GM19193 (cell line): Measurements from ENCODE around the gene KANSL1.

Source experiments
- POLR2A ChIP-seq: IDR thresholded peaks from 4 replicates; pipeline ENCODE4 v1.6.1; 2011; ENCODE audit not compliant: insufficient read depth, insufficient read length; ENCODE audit errors: extremely low read depth

KANSL1 gene

DNA sequence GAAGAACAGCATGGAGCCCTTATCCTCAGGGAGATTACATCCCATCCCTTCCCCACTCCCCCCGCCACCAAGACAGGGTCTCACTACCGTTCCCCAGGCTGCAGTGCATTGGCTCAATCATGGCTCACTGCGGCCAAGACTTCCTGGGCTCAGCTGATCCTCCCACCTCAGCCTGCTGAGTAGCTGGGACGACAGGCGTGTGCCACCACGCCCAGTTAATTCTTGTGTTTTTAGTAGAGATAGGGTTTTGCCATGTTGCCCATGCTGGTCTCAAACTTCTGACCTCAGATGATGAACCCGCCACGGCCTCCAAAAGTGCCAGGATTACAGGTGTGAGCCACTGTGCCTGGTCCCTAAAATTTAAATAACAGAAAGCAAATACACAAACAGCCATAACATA lies 145.4 kb downstream of the KANSL1 start:
- TF ChIP-seq POLR2A: no peak

DNA sequence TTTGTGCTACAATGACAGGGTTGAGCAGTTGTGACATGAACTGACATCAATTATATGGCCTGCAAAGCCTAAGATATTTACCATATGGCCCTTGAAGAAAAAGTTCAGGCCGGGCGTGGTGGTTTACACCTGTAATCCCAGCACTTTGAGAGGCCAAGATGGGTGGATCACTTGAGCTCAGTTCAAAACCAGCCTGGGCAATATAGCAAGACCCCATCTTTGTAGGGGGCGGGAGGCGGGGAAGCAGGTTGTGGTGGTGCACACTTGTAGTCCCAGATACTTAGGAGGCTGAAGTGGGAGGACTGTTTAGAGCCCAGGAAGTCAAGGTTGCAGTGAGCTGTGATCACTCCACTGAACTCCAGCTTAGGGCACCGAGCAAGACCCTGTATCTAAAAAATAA lies 145.8 kb downstream of the KANSL1 start:
- TF ChIP-seq POLR2A: no peak

DNA sequence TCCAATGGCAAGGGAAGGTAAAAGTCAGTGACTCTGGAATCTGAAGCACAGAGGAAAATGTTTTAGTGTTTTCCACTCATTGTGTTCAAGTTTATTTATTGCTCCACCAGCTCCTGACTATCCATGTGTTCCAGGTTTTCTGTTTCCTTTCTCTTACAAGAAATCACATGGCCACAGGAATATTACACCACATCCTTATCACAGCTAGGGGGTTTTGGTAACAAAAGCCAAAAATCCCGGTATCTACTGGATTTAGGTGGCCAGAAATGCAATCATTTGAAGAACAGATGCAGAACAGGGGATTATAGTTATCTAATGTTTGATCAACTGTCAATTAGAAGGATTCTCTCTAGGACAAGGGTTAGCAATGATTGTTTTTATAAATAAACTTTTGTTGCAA lies 146.3 kb downstream of the KANSL1 start:
- no peak for TF ChIP-seq POLR2A

DNA sequence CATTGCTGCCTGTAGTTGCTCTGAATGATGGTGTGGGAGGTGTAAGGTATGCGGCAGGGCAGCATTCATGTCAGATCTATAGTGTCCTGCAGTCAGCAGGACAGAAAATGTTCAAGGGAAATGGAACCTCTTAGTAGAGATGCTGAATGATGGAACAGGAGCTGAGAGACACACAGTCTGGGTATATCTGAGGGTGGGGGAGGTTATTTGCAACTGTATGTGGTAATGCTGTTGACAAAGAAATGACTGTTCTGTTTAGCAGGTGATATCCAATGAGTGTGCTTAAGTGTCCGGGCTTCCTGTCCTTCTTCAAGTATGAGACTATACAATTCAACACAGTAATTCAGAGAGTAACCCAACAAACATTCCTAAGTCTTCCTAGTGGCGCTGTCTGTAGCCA lies 147.6 kb downstream of the KANSL1 start:
- no peak for TF ChIP-seq POLR2A

DNA sequence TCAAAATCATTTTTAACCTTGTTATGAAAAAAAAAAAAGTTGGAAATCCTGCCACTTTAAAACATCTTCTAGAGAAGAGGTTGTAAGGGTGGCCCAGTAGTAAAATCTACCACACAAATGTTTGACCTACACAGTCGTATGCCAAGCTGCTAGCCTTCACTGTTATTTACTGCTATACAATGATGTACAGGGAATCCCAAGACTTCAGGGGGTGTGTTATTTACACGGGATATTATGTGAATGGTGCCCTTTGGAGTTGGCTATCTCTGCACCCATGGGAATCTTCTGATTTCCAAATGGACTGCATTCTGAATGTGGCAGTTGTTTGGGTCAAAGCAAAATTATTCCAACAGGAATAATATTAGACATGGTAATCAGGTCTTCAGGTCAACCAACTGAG lies 148.2 kb downstream of the KANSL1 start:
- no peak for TF ChIP-seq POLR2A

DNA sequence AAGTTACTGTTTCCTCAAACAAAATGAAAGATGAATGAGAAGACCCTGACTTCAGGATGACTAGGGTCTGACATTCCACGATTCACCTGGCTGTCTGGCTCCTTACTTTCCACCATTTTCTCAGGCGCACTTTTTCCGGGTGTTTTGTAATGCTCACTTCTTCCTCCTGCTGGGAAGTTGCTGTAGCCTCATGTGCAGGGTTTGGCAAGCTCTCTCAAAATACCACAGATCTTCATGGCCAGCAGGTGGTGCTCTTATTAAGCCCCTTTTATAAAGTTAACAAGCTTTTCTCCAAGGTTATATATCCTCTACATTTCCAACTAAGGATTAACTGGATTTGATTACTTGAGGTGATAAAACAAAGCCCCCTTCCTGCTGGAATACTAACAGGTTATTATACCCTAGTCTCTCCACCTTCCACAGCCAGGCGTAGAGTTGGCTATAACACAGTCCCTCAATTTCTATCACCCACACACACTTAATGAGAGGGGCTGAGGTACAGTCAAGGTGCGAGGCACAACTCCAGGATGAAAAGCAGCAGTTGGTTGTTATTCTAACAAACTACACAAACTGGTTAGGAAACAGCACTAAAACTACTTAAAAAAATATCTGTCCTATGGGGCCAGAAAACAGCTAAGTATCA lies 148.8 kb downstream of the KANSL1 start:
- TF ChIP-seq POLR2A: no peak

DNA sequence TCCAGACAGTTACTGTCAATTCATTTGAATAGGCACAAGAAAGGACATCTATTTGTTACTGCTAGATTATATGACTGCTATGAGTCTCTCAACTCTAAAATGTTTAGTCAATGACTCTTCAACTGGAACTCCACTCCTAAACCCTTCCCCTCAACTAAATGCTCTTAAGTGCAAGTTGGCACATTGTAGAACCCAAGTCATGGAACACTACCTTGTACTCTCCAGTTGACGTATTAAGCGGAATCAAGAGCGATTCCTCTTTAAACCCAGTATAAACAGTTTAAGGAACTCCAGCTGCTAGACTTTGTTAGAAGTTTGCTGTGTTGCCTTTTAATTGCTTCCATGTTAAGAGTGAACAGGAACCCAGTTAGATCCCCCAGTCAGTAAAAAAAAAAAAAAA lies 149.6 kb downstream of the KANSL1 start:
- no peak for TF ChIP-seq POLR2A

DNA sequence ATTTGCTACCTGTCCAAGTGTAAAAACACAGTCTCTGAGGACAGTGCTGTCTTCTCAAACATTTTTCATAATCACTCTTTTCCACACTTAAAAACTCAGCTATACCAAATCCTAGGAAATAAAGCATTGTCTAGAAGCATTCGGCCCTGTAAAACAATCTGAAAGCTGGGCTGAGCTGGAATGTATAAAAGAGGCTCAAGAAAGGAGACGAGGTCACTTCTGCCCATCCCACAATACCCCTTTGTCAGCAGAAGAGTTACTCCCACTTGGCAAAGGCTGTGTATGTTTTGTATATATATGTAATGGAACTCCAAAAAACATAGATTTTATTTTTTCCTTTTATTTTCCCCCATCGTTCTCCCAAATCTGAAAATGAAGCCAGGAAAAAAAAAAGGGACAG lies 150.3 kb downstream of the KANSL1 start:
- TF ChIP-seq POLR2A: no peak

DNA sequence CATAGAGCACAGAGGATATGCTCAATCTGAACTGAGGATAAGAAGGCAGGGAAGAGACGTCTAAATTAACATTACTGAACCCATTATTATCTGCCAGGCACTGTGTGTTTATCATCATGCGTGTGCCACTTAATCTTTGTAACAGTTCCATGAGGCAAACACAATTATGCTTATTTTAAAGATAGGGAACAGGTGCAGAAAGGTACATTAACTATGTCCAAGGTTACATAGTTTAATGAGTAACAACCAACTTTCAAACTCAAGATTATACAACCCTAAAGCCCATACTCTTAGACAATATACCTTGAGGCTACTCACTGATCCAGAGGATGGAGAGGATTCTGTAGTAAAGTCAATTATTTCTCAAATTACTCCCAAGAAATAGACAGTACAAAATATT lies 151.0 kb downstream of the KANSL1 start:
- TF ChIP-seq POLR2A: no peak

DNA sequence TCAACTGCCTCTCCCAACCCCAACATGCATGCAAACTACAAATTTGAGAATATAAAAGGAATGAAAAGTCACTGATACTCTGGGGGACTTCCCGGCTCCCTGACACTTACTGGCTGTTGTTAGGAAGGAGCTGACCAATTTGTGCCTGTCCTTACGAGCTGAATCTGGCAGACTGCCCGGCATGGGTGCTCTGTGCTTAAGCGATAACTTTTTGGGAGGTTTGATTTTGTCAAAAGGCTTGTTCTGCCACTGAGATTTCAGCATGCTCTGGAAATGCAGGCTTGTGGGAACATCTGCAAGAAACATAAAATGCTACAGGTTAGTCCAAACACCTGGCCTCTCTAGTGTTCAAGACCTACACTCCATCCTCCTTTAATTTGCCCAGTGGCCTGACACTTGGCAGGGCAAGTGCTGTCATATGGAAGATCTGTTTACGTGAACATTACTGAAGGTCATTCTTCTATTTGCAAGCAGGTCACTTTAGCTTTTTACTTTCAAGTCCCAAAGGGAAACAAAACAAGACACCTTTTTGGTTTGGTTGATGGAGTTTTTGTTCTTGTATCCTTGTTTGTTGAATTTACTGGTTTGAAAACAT lies 153.5 kb downstream of the KANSL1 start:
- TF ChIP-seq POLR2A: no peak

DNA sequence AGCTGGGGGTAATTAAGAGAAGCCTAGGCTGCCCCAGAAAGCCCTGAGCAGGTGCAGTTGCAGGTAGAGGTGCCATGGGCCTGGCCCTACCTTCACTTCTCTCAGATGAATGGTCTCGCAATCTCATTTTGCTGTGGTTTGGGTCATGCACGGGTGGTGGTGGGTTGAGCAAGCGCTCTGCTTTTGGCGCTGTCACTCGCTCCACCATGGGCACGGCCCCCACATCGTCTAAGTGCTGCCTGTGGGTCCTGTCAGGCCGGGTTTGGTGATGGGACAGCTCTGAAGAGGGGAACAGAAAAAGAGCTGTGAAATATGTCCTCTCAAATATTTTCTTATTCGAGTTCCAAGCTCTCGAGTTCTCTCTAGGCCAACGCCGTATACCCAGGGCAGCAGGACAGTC lies 154.3 kb downstream of the KANSL1 start:
- no peak for TF ChIP-seq POLR2A

DNA sequence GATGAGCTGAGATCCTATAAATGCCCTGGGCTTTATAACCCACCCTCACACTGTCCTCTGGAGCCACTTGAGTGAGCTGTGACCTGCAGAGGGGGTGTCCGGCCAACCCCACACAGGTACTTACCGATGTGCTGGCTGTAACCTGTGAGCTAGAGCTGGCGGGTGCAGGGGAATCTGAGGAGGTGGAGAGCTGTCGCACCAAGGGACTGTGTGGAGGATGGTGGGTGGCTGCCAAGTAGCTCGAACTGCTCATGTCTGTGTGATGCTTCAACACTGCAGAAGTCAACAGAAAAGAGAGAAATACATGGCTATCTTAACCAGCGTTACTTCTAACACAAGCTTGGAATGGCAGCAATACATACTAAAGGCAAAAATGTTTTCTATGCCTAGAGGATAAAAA lies 154.8 kb downstream of the KANSL1 start:
- TF ChIP-seq POLR2A: no peak

DNA sequence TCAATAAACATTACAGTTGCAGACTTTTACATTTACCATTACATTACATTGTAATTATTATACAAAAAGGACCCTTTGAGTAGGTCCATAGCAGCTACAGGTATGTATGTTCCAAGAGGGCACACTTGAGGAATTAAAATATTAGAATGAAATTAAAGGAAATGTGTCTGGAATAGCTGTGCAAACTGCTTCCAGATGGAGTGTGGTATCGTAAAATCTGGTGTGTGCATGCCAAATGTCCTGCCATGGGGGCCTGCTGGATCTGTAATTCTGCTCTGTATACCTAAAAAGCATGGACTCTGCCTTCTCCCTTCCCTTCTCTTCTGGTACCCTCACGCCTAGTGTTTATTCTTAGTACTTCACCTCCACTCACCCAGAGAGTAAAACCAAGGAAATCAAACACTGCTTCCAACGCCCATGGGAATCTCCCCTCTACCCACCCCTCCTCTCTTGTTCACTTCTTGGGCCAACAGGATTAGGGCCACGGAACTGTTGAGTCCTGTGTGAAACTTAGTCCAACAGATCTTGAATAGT lies 155.4 kb downstream of the KANSL1 start:
- TF ChIP-seq POLR2A: no peak

DNA sequence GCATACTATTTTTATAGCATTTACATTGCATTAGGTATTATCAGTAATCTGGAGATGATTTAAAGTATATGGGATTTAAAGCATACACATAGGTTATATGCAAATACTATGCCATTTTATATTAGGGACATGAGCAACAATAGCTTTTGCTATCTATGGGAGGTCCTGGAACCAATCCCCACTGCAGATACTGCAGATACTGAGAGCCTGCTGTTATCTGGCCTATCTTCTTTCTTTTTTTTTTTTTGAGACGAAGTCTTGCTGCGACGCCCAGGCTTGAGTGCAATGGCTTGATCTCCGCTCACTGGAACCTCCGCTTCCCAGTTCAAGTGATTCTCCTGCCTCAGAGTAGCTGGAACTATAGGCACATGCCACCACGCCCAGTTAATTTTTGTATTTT lies 156.7 kb downstream of the KANSL1 start:
- TF ChIP-seq POLR2A: no peak

DNA sequence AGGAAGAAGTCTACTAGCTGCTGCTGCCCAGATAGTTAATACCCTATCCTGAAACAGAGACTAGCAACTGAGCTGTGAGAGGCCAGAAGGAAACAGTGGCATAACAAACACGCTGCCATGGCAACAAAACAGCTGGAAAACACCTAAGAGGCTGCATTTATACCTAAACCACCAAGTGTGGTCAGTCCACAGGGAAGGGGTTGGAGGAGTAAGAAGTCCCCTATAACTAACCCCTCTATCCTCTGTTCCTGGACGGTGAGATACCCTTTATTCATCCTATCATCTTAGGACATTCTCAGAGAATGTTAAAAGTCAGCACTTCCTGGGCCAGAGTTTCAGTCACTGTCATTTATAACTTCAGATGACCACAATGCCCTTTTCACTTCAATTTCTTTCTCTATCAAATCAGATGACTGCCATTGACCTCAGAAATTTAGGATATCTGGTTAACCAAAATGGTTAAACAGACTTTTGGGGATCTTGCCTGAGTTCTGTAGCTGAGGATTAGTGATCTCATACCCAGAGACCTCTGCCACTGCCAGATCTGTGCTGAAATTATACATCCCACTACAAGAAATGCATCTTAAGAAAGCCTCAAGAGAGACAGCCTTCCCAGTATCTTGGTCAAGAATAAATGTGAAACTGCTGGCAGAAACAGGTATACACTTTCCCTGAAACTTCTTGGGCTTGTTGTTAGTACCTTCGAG lies 158.0 kb downstream of the KANSL1 start:
- no peak for TF ChIP-seq POLR2A

DNA sequence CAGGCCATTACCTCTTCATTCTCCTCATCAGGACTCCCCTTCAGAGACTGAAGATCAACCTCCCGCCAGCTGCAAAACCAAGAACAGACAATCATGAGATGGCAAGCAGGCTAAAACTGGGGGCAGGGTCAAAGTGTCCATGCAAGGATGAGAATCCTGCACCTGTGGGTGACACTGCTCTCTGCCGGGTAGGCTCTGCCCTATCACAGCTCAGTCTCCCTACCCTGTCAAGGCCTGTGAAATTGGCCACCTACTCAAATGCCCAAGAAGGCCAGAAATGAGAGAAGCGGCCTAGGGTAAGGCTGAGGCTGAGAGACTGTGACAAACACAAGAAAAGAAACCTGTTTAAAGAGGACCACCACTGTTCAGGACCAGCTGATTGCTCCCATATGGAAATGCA lies 159.8 kb downstream of the KANSL1 start:
- no peak for TF ChIP-seq POLR2A
